HG03280 (cell line): ENCODE data around the gene ENDOG.
A peak's percentile ranks its signal among the peaks of the same experiment; 100 is the strongest.
"Not testable (repeated sequence)": the region's sequence is repeated elsewhere in the genome, so short reads cannot be mapped to it uniquely, and the experiment has no call there.

ENCODE experiments used
- ATAC-seq: cut with Tn5 transposase; IDR thresholded peaks from one replicate; pipeline ENCODE4 v1.9.1; 2021; ENCODE audit warnings: mild to moderate bottlenecking, moderate library complexity; ENCODE audit not compliant: unreplicated experiment

The ENDOG gene

DNA sequence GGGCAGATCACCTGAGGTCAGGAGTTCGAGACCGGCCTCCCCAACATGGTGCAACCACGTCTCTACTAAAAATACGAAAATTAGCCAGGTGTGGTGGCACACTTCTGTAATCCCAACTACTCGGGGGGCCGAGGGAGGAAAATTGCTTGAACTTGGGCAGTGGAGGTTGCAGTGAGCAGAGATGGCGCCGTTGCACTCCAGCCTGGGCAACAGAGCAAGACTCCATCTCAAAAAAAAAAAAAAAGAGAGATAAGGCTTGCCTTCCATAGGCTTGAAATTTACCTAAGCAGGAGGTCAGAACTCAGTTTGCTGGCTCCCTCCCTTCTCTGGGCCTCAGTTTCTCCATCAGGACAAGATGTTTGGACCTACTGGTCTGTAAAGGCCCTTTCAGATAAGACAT is 10.0 kb downstream of the ENDOG start:
- ATAC-seq = no peak

DNA sequence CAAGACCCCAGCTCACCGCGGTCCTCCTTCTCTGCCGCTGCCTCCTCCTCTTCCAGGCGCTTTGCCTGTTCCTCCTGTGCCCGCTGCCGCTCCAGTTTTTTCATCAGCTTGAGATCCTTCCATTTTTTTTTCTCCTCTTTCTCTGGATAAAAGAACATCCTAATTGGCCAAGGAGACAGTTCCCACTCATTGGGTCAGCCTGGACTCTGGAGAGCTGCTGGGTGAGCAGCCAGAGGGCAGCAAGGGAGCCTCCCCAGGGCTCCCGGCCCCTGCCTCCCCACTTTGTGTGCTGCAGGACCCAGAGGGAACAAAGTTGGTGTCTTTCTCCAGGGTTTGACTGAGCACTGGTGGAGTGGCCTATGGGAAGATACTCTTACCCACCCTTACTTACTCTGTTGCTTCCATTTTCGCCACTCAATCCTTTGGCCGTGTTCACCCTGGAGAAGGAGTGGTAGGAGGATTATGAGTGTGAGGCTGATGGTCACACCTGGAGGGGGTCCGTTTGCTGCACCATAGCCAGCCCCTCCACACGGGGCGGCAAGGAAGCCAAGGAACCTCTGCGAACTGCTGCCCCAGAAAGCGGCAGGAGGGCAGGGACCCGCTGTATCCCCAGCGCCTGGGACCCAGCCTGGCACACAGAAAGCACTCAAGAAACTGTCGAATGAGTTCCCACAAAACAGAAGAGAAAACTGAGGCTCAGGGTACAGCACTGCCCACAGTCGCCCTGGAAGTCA is 10.6 kb downstream of the ENDOG start:
- peak; percentile 17 for ATAC-seq

DNA sequence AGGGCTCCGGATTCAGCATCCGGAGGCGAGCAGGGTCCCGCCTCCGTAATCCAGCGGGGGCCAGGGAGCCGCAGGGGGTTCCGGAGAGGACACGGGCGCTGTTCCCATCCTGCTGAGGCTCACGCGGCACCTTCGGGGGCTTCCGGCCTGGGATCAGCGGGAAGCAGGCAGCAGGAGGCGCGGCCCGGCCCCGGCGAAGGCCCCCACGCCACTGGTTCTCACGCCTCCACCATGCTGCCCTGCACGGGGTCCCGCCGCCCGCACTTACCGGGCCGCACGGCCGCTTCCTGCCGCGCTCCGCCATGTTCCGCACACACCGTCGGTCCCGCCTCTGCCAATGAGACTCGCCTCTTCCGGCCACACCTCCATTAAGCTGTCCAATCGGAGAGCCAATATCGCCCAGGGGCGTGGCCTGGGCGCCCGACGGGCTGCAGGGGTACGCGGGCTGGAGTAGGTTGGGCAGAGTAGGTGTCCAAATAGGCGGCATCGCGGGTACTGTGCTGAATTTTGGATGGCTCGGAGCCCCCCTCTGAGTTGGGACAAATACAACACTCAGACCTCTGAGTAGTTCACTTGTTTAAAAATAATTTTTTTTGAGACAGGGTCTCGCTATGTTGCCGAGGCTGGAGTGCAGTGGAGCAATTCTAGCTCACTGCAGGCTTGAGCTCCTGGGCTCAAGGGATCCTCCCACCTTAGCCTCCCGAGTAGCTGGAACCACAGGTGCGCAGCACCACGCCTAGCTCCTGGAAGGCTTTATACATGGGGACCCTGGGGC is 11.4 kb downstream of the ENDOG start, which contains the start of gene SPOUT1:
TSS of gene SPOUT1 (minus strand) at position 318 of the 775 bp plus-strand sequence. CDS start at position 304, 14 bp downstream.
- peak; percentile 96 for ATAC-seq

DNA sequence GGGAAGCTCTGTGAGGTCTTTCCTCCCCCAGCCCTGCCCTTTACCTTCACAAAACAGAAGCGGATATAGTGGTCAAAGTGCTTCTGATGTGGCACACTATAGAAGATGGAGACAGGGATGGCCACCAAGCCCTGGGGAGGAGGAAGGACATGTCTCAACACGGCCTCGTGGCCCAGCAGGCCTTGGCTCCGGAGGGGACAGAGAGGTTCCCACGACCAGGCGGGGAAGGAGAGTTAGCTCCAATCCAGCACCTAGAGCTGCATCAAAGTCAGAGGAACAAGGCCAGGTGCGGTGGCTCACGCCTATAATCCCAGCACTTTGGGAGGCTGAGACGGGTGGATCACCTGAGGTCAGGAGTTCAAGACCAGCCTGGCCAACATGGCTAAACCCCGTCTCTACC is 15.4 kb downstream of the ENDOG start:
- ATAC-seq = no peak

DNA sequence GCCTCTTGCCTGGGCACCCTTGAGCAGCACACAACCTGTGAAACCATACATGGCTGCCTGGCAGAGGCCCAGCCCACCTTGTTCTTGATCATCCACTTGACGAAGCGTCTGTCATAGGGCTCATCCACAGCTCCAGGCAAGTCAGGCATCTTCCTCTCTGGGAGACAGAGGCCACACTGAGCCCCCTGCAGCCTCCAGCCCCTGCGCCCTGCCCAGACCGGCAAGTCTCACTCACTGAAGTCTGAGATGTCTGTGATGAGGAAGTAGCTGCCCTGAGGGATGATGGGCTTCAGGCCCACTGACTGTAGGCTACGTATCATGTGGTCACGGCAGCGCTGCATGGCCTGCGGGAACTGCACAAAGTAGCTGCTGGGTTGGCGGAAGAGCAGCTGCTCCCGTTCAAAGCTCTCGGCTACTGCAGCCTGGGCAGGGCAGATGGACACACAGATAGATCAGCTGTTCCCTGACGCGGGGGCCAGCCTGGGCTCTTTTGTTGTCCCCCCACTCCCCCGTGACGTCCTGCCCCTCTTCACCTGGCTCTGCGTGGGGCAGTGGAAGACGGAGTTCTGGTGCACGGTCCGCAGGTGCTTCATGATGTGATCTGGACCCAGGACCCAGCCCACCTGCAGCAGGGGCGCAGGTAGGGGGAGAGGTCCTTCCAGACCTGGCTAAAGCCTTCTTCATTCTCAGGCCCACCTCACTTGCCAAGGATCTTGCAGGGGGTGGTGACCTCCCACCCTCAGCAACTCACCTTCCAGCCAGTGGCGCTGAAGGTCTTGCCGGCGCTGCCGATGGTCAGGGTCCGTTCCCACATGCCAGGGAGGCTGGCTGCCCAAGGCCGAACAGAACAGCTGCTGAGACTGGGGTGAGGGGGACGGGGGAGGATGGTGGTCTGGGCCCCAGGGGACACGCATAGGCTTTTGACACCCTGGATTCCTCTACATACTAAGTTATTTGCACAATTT is 17.2 kb downstream of the ENDOG start:
- no peak for ATAC-seq

DNA sequence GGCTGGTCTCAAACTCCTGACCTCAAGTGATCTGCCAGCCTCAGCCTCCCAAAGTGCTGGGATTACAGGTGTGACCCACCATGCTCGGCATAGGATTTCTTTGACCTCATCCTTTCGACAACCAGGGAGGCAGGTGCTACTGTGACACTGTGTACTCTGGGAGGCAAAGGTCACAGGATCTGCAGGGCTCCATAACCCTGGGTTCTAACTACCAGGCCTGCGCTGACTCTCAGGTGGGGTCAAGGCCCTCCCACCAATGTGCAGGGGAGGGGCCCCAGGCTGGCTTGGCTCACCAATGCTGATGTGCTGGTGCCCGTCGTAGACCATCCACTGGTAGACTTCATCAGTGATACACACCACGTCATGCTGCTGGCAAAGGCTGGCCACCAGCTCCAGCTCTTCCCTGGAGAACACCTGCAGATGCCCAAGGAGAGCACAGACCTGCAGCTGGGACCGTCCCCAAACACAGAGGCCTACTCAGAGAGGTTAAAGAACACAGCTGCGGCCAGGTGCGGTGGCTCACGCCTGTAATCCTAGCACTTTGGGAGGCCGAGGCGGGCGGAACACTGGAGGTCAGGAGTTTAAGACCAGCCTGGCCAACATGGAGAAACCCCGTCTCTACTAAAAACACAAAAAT is 18.3 kb downstream of the ENDOG start:
- no peak for ATAC-seq

DNA sequence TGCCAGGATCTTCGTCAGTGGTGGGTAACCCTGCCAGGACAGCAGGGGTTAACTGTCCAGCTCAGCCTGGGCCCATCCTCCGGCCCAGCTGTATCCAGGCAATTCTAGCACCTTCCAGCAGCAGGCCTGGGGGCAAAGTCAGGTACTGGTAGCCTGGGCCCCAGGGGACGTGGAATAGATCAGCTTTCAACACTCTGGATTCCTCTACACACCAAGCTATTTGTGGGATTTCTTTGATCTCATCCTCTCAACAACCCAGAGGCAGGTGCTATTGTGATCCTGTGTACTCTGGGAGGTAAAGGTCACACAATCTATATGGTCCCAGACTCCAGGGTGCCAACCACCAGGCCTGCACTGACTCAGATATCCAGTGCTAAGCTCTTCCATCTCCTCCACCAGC is 20.0 kb downstream of the ENDOG start:
- no peak for ATAC-seq

DNA sequence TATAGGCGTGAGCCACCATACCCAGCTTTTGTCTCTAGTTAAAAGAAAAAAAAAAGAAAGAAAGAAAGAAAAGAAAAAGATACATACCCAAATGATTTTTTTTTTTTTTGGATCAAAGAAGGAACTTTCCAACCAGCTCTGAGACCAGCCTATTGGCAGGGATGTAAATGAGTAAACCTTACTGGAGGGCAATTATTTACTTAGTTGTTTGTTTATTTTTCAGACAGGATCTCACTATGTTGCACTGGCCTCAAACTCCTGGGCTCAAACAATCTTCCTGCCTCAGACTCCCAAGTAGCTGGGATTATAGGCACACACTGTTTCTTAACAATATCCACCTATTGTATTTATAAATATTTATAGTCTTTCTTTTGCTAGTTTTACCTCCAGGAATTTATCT is 22.2 kb downstream of the ENDOG start:
- no peak for ATAC-seq

DNA sequence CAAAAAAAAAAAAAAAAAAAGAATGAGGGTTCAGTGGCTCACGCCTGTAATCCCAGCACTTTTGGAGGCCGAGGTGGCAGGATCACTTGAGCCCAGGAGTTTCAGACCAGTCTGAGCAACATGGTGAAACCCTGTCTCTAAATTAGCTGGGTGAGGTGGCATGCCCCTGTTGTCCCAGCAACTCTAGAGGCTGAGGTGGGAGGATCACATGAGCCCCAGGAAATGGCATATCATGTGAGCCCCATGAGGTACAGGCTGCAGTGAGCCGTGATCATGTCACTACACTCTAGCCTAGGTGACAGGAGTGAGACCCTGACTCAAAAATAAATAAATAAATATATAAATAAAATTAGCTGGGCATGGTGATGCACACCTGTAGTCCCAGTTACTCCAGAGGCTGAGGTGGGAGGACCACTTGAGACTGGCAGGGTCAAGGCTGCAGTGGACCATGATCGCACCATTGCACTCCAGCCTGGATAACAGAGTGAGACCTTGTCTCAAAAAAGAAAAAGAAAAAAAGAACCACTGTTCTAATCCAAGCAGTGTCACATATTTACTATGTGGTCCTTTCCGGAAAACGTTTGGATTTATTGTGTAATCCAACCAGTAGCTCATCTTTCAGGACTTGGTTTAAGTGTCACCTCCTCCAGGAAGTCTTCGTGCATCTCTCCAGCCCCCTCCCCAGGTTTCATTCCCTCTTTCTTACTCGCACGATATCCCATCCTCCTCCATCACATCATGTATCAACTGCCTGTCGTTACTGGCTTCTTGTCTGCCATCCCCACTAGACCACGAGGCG is 23.6 kb downstream of the ENDOG start:
- no peak for ATAC-seq

DNA sequence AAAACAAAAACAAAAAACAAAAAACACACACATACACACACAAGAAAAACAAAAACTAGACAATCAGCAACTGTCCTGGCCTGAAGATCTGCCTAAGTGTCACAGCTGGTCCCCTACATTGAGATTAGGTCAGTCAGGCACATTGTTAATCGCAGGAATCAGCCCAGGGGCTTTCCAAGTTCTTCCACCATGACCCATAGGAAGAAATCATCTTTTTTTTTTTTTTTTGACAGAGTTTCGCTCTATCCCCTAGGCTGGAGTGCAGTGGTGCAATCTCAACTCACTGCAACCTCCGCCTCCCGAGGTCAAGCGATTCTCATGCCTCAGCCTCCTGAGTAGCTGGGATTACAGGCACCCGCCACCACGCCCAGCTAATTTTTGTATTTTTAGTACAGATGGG is 24.9 kb downstream of the ENDOG start:
- not testable (repeated sequence) for ATAC-seq

DNA sequence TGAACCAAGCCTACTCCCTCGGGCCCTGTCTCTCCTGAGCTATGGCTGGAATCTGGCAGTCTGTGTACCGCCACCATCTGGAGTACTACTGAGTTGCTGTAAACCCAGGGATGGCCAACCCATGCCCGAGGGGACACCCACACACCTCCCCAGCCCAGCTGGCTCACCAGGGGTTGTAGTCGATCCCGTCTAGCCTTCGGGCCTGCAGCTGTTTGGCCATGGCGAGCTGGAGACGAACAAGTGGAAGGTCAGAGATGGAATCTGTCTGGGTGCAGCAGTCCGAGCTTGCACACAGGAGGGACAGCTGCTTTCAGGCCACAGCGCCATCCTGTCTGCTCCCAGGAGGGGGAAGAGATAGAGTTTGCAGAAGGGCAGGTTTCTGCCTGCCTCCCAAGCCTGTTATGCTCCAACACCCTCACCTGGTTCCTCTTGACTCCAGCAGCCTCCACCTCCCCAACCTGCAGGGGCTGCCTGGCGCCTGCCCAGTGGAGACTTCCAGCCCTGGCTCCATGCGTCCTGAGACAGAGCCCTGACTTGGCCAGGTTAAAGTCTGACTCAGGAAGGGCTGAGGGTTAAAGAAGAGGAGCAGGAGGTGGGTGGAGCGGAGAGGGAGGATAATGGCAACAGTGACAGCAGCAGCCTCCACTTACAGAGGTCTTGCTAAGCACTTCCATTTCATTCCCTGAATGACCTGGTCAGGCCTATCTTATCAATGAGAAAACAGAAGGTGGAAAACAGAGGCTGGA is 27.1 kb downstream of the ENDOG start:
- ATAC-seq = no peak

DNA sequence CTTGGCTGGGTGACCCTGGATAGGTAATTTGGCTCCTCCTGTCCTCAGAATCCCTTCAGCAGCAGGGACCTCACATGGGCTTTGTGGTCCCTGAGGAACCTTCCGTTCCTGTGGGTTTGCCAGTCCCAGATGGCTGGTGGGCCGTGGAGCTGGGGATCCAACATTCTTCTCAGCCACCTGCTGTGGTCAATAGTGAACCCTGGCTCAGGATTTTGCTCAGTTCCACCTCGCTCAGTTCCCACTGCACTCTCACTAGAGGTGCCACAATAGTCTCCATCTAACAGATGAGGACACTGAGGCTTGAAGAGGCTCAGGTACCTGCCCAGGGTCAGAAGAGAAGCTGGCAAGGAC is 28.4 kb downstream of the ENDOG start:
- ATAC-seq = no peak

DNA sequence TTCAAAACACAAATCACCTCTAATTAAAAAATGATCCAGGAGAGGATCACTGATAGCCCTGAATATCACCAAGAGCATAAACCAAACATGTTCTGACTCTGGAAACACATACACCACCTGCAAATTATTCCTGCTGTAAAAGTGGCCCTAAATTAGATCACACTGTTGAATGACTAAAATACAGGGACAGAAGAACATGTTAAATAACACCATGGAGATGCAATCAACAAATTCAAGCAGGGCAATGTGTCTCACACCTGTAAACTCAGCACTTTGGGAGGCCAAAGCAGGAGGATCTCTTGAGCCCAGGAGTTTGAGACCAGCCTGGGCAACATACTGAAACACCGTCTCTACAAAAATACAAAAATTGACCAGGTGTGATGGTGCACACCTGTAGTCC is 29.5 kb downstream of the ENDOG start:
- no peak for ATAC-seq

DNA sequence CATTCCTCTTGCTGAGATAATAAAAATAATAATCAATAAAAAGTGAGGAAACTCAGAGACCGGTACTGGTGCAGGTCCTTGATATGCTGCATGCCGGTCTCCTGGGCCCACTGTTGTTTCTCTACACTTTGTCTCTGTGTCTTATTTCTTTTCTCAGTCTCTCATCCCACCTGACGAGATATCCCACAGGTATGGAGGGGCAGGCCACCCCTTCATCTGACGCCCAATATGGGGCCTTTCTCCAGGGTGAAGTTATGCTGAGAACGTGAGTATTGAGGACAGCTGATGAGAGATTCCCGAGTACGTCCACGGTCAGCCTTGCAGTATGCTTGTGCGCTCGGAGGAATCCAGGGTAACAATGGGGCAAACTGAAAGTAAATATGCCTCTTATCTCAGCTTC is 32.7 kb downstream of the ENDOG start:
- not testable (repeated sequence) for ATAC-seq

DNA sequence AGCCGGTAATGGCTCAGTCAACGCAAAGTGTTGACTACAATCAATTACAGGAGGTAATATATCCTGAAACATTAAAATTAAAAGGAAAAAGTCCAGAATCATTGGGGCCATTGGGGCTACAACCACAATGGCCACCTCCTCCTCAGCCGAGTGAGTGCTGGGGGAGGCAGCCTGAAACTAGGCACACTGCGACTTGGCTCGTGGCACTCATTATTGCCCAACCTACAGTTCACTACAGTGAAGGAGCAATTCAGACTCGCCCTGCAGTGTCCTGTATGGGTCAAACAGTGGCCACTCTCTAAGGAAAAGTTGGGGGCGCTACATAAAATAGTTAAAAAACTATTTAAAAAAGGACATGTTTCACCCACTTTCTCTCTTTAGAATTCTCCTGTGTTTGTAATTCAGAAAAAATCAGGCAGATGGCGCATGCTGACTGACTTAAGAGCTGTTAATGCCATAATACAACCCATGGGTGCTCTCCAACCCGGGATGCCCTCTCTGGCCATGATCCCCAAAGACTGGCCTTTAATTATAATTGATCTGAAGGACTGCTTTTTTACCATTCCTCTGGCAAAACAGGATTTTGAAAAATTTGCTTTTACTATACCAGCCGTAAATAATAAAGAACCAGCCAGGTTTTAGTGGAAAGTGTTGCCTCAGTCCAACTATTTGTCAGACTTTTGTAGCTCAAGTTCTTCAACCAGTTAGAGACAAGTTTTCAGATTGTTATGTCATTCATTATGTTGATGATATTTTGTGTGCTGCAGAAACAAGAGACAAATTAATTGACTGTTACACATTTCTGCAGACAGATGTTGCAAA is 33.7 kb downstream of the ENDOG start:
- not testable (repeated sequence) for ATAC-seq

DNA sequence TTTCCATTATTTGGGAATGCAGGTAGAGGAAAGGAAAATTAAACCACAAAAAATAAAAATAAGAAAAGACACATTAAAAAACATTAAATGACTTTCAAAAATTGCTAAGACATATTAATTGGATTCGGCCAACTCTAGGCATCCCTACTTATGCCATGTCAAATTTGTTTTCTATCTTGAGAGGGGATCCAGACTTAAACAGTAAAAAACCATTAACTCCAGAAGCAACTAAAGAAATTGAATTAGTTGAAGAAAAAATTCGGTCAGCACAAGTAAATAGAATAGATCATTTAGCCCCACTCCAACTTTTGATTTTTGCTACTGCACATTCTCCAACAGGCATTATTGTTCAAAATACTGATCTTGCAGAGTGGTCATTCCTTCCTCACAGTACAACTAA is 34.3 kb downstream of the ENDOG start:
- ATAC-seq = not testable (repeated sequence)

DNA sequence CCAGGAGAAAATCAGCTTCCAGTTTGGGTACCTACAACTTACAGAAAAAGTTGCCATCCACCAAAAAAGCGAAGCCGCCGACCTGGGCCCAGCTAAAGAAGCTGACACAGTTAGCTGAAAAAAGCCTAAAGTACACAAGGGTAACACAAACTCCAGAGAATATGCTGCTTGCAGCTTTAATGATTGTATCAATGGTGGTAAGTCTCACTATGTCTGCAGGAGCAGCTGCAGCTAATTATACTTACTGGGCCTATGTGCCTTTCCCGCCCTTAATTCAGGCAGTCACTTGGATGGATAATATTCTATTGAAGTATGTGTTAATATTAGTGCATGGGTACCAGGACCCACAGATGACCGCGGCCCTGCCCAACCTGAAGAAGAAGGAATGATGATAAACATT is 36.2 kb downstream of the ENDOG start:
- not testable (repeated sequence) for ATAC-seq

DNA sequence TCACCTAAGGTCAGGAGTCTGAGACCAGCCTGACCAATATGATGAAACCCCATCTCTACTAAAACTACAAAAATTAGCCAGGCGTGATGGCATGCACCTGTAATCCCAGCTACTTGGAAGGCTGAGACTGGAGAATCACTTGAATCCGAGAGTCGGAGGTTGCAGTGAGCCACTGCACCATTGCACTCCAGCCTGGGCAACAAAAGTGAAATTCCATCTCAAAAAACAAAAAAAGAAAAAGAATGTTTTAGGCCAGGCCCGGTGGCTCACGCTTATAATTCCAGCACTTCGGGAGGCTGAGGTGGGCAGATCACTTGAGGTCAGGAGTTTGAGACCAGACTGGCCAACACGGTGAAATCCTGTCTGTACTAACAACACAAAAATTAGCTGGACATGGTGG is 40.2 kb downstream of the ENDOG start:
- ATAC-seq = not testable (repeated sequence)
